Endometrium (tissue), 2 donors: ENCODE results near the gene SV2B.

Source experiments
- FAIRE-seq: peaks from 2 replicates; lab custom pipeline; 2012; peaks lifted over from hg19 to GRCh38; lab: Jason Lieb, UNC
- donor health status: control.
- donor health status: control.

The SV2B gene

GRCh38 chr15:91196127-91196526 is 96.1 kb downstream of the SV2B start:
- no peak for FAIRE-seq

DNA sequence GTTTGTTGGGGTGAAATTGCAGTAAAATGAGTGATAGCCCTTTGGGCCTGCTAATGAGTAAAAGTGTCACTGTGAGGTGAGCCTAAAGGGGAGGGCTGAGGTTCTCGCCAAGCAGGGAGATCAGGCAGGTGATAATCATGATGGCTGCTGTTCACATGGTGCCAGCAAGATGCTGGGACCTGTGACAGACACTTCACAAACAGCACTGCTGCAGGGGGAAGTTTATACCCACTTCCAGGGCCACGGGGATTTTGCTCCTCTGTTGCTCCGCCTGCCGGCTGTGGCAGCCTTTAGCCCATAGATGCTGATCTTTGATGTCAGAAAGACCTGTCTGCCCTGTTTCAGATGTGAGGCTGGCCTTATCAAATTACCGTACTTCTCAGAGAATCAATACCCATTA is 96.7 kb downstream of the SV2B start:
- no peak for FAIRE-seq

GRCh38 chr15:91199511-91199910 is 99.5 kb downstream of the SV2B start:
- FAIRE-seq = no peak

GRCh38 chr15:91200101-91200754 is 100.2 kb downstream of the SV2B start:
- no peak for FAIRE-seq

GRCh38 chr15:91202510-91203102 is 102.5 kb downstream of the SV2B start:
- FAIRE-seq = no peak

GRCh38 chr15:91203619-91204203 is 103.7 kb downstream of the SV2B start:
- no peak for FAIRE-seq

DNA sequence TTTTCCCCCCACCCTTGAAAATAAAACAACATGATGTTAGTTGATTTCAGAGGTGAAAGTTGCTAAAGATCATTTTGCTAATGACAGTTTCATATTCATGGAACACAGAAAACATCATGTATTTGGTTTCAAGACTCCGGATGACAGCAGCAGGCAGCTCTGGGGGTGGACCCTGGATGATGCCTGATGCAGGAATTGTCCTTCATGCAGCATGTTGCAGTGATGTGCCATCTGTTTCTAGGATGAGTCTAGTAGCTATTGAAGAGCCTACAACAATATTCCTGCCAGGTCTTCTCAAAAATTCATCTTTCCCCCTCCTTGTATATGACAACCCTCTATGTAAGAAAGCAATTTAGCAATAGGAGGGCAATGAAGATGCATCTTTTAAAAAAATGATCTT is 108.3 kb downstream of the SV2B start:
- no peak for FAIRE-seq

DNA sequence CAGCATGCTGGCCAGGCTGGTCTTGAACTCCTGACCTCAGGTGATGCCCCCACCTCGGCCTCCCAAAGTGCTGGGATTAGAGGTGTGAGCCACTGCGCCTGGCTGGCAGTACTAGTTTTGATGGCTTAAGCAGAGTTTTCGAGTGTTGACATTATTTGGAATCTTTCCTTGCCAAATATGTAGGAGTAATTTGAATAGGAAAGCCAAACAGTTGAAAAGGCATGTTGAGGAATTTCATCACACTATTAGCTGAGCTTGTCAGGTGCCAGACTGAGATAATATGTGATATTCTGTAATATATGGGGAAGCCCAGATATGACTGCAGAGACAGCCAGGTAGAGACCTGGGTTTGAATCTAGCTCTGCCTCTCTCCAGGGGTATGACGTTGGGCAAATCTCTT is 109.3 kb downstream of the SV2B start:
- FAIRE-seq = no peak

DNA sequence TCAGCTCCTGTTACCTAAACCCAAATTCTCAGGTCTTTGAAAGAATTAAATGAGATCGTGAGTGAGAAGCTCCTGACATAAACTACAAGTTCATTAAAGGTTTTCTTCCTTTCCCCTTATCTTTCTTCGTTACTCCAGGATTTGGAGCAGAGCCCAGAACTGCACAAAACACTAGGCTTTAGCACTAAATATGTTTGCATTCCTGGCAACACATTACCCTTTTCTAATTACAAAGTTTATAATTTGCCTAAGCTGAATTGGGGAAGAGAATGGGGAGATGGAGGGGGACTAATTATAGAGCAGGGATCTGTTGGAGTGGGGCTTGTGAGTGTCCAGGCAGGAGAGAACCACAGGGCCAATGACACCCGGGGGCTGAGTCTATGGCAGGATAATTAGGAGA is 109.7 kb downstream of the SV2B start:
- no peak for FAIRE-seq

GRCh38 chr15:91214675-91215590 is 114.9 kb downstream of the SV2B start:
- FAIRE-seq = no peak

DNA sequence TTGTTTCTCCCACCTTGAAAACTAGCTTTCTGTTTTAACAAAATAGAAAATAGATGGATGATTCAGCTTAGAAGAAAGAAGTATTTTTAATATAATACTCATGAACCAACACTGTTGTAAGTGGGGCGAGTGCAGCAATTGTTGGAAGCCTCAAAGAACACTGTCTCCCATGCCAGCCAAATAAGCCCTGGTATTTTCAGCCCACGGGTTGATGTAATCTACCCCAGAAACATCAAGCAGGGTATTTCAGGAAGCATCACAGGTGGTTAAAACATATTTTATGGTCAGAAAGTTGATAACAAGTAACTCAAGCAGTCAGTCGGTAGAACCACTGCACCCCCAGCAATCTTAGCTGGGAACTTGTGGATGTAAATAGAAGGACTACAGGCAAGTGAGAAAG is 115.9 kb downstream of the SV2B start:
- no peak for FAIRE-seq

DNA sequence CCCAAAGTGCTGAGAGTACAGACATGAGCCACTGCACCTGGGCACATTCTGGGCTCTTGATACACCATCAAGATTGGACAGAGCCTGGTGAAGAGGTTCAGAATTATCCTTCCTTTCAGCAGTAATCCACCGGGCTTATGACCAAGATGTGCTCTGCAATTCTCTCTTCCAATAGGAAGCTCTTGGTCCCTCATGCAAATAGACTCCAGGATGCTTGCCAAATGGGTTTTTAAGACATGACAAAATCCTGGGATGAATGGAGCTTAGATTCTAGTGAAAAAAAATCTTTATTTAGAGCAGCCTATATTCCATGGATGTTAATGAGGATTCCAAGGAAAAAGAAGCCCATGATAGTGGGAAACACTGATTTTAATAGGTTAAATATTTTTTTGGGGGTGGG is 119.1 kb downstream of the SV2B start:
- no peak for FAIRE-seq

DNA sequence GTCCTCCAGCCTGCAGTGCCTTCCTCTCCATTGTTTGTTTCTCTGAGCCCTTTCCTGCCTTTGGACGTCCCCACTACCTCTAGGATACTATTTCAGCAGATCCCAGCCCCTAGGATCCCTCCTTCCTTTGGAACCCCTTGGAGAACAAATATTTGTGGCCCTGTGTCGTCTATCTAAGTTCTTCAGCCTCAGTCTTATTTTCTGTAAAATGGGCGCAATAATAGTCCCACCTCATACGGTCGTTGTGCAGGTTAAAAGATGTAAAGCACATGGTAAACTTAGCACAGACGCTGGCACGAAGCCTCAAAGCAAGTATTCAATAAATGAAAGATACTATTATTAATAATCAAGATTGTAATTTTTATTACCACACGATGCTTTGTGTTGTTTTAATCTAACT is 122.0 kb downstream of the SV2B start:
- no peak for FAIRE-seq

DNA sequence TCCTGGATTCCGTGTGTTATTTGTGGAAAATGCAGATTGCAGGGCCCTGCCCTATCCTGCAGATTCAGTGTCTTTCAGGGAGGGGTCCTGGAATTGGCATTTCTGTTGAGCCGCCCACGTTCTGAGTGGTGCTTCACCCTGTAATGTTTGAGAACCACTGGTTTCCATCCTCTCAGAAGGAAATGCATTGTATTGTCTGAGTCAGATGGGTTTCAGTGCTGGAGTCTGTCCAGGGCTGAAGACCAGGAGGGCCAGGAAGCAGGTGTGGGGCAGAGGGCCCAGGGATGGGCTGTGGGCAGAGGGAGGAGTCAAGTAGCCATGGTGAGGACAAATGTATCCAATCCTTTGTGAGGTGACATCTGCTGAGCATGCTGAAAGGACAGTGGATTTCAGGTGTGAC is 123.8 kb downstream of the SV2B start:
- FAIRE-seq = no peak

DNA sequence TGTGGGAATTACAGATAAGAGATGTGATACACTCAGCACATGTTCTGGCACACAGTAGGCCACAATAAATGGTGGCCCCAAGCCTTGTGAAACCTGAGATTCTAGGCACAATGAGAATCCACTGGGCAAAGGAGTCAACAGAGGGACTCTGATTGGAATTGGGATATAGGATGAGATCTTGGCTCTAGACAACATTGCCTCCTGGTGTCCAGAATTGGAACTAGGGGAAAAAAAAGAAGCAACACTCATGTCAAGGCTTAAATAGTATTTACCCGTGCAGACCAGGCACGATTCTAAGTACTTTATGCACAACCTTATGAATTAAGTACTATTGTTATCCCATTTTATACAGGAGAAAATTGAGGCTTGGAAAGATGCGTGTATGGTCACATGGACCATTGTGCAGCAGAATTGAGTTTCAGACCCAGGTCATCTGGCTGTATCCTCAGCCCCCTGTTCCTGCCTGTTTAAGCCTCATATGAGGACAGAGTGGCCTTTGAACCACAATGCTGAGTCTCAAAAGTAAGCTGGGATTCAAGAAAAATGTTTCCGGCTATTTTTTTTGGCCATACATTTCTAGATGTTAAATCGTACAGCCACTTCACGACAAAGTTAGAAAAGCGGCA is 124.8 kb downstream of the SV2B start:
- no peak for FAIRE-seq

GRCh38 chr15:91225741-91226140 is 125.7 kb downstream of the SV2B start:
- no peak for FAIRE-seq

- no peak for FAIRE-seq
Measured at GRCh38 chr15:91227117-91227516, 127.1 kb downstream of the SV2B start.

DNA sequence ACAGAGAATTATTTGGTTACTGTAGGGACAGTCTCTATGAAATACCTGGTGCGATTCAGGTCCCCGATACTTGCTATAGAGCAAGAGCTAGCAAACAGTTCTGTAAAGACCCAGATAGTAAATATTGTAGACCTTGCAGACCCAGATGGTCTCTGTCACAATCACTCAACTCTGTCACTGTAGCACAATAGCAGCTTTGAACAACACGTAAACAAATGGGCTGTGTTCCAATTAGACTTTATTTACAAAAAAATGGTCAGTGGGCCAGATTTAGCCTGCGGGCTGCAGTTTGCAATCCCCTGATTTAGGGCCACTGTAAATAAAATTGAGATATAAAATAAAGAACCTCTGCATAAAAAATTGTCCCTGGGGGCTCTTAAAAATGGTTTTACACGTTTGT is 127.7 kb downstream of the SV2B start:
- no peak for FAIRE-seq

GRCh38 chr15:91228383-91228782 is 128.3 kb downstream of the SV2B start:
- no peak for FAIRE-seq

DNA sequence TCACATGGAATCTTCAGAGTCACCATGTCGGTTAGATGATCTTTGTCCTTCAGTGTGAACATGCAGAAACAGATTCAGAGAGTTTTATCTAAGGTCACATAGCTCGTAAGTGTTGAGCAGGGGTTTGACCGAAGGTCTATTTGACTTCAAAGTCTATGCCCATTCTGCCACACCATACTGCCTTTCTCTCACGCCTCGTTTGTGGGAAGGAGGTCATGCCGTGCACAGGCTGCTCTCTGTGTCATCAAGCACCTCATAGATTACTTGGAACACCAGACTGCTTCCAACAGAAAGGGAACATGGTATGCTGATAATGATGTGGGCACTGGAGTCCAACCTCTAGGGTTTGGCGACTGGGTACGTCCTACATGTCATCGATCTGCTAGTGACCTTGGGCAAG is 128.8 kb downstream of the SV2B start:
- FAIRE-seq = no peak

DNA sequence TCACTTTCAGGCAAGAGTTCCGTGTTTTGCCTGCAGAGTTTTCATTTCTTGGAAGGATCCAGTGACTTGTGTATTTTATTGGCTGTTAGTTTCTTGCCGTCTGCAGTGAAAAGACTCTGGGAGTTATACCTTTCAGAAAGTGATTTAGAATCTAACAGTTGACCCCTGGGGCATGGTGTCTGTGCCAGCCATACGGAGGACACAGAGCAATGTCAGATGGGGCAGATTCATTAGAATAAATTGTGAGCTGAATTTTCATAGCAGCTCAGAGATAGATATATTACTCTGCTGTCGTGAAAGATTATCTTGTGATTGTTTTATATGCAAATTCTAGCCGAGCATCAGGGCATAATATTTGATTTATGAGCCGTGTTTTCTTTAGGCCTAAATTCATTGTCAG is 131.6 kb downstream of the SV2B start:
- no peak for FAIRE-seq

GRCh38 chr15:91234759-91235158 is 134.7 kb downstream of the SV2B start:
- FAIRE-seq = no peak

GRCh38 chr15:91235376-91235775 is 135.3 kb downstream of the SV2B start:
- no peak for FAIRE-seq
